HG03469 (cell line): ENCODE measurements around the gene CINP.
"Not testable (repeated sequence)": the region's sequence is repeated elsewhere in the genome, so short reads cannot be mapped to it uniquely, and the experiment has no call there.

ENCODE experiments used
- ATAC-seq: cut with Tn5 transposase; IDR thresholded peaks from one replicate; pipeline ENCODE4 v1.9.1; 2021; ENCODE audit warnings: mild to moderate bottlenecking, moderate library complexity, moderate number of reproducible peaks; ENCODE audit not compliant: unreplicated experiment

Gene CINP

GRCh38 chr14:102356280-102356679 lies 6.4 kb downstream of the CINP start:
- no peak for ATAC-seq

- ATAC-seq, result no peak
These were observed 9.5 kb downstream of the CINP start for GRCh38 chr14:102353126-102353619.

DNA sequence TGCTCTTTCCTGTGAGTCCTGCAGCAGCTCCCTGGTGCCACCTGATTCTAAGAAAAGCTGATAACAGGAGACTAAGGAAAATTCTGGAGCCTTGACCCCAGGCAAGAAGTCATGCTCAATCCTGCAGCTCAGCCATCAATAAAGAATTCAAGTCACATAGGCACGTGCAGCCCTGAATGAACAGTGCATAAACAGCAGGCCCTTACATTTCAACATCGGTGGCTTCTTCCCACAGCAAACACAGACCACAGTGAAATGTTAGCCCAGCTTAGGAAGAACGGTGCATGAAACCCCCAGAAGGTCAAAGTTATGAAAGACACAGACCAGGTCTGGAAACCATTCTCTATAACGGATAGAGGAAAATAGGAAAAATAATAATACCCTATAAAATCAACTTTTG lies 10.5 kb downstream of the CINP start:
- ATAC-seq, result no peak

DNA sequence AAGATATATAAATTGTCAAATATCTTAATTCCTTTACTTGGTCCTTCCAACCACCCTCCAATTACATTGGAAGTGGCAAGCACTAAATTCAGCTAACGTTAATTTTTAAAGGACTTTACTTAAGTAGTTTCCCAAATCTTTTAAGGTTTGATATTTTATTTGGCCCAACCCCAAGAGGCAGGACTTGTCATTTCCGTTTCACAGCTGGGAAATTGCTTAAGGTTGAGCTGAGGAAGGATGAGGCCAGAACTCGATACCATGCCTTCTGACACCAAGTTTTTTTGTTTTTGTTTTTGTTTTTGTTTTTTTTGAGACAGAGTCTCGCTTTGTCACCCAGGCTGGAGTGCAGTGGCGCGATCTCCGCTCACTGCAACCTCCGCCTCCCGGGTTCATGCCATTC lies 11.1 kb downstream of the CINP start:
- ATAC-seq, result not testable (repeated sequence)

DNA sequence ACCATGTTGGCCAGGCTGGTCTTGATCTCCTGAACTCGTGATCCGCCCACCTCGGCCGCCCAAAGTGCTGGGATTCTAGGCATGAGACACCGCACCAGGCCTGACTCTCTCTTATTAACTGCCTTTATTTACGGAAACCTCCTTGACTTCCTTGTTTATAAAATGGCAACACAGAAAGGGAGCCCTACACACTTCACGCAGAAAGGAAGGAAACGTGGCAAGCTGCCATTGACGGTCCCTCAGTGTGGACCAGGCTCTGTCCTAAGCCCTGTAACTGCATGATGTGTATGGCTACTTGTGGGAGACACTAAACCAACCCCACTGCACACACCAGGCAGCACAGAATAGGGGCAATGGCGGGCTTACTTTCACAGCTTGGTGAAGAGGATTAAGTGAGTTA lies 11.7 kb downstream of the CINP start:
- no peak for ATAC-seq

DNA sequence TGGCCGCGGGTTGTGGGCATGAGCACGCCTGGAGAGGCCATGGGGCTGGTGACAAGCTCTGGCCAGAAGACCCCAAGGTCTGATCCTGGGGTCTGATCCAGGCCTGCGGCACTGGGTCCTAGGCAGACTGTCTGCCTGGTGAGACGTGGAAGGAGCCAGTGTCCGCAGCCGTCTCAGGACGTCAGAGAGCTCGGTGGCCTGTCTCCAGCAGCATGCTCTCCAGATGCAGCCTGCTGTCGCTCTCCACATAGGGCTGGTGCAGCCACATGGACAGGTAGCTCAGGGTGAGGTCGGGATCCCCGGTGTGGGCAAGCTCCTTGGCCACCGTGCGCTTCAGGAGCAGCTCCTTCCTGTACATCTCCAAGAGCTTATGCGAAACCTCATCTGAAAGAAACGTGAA lies 14.3 kb downstream of the CINP start:
- no peak for ATAC-seq

GRCh38 chr14:102346645-102347044 lies 16.0 kb downstream of the CINP start:
- ATAC-seq, result no peak

DNA sequence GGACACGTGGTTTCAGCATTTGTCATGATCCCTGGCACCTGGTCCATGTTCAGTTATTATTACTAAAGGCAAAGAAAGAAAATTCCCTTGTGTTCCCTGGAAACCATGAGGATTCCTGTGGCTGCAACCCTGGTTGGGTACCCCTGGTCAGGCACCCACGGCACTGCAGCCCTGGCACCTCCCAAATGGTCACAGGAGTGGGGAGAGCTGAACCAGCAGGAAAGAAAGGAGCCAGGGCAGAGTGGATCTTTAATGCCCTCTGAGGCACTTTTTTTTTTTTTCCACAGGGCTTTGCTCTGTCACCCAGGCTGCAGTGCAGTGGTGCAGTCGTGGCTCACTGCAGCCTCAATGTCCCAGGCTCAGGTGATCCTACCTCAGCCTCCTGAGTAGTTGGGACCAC lies 17.5 kb downstream of the CINP start:
- no peak for ATAC-seq

DNA sequence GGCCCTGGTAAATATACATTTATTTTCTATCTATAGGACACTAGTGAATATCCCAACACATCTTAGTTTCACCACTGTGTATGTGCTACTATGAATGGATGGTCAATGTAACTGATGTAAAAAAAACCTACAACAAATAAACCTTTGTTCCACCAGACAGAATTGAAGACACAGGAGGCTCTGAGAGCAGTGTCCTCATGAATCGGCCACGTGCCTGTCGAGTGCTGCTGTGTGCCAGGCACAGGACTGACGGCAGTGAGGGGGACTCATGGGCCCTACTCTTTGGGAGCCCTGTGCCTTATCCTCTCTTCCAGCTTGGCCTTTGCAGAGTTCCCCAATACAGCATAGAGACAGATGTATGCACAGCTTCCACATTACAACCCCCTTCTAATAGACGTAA lies 18.2 kb downstream of the CINP start:
- ATAC-seq, result no peak

DNA sequence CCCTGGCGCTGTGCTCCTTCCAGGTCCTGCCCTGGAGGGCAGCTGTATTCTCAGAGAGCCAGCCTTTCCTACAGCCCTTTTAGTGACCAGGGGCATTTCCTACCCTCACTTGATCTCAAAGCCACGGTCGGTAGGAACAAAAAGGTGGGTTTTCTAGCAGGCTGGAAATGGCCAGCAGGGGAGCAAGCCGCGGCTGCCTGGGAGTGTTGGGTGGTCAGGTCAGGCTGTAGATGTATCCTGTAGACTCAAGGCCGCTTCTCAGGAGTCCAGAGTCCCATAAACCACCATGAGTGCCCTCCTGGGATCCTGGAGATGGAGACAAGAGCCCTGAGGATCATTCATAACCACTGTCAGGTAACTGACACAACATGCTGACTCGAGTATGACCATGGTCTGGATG lies 18.6 kb downstream of the CINP start:
- no peak for ATAC-seq

DNA sequence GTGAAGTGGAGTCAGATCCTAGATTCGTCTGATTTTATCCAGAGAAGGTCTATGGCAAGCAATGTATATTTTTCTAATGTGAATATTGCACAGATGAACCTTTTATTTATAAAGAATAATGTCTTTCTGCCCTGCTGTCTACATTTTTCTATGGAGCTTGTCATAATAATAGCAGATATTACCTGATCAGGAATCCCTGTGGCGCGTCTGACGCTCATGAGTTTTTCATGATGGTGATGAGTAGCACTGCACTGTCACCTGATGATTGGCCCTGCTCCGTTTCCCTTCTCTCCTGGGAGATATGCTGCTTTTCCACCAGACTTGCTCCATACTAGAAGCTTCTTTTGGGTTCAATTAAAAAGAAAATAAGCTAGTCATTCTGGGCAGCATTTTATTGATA lies 20.5 kb downstream of the CINP start:
- no peak for ATAC-seq

DNA sequence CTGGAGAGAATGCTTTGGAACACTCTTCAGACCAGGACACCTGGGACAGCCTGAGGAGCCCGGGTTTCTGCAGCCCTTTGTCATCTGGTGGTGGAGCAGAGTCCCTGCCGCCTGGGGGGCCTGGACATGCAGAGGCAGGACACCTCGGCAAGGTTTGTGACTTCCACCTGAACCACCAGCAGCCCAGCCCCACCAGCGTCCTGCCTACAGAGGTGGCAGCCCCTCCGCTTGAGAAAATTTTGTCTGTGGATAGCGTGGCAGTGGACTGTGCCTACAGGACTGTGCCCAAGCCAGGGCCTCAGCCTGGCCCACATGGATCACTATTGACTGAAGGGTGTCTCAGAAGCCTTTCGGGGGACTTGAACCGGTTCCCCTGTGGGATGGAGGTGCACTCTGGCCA lies 21.1 kb downstream of the CINP start:
- ATAC-seq, result no peak

DNA sequence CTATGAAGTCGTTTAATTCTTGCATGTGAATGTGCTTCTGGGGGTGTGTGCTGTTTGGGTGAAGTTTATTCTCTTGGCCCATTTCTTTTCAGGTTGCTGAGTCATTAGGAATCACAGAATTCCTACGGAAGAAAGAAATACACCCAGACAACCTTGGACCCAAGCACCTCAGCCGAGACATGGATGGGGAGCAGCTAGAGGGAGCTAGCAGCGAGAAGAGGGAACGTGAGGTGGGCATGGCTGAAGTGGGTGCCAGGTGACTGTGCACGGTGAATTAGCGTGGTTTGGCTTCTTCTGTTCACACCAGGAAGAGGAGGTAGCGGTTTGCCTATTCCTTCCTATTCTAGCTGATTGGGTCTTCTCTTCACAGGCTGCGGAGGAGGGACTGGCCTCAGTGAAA lies 24.0 kb downstream of the CINP start:
- no peak for ATAC-seq

- ATAC-seq, result no peak
These were observed 27.5 kb downstream of the CINP start for GRCh38 chr14:102335163-102335562.

DNA sequence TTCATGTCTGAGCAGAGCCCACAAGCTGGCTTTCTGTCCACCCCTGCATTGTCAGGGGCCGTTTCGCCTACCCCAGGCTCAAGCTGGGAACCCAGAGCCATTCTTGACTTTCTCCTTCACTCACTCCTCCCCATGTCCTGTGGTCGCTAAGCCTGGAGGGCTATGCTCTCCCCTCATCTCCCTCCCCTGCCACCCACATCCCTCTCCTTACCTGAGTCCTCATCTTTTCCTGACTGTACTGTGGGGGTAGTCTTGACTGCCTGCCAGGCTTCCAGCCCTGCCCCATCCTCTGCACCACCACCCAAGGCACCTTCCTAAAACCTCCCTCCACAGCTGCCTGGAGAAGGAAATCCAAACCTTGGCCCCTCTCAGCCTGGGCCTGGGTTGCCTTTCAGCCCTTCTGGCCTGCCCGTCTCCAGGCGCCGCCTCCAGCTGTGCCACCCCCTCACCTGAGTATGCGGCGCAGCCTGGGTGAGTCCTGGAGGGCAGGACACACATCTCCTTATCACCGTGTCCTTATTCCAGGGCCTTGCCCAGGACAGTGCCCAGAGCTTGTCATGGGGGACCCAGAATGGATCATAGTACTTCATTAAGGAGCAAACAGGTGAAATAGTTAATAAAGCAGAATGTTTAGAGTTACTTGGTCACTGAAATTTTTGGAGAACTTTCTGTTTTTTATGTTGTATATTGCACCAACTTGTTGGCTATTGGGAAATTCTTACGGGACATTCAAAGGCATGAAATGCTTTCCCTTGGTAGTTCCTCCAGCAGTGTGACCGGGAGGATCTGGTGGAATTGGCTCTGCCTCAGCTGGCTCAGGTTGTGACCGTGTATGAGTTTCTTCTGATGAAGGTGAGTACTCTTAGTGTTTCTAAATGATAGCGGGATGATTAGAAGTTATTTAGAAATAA lies 28.6 kb downstream of the CINP start:
- no peak for ATAC-seq

GRCh38 chr14:102333390-102333789 lies 29.3 kb downstream of the CINP start:
- no peak for ATAC-seq

DNA sequence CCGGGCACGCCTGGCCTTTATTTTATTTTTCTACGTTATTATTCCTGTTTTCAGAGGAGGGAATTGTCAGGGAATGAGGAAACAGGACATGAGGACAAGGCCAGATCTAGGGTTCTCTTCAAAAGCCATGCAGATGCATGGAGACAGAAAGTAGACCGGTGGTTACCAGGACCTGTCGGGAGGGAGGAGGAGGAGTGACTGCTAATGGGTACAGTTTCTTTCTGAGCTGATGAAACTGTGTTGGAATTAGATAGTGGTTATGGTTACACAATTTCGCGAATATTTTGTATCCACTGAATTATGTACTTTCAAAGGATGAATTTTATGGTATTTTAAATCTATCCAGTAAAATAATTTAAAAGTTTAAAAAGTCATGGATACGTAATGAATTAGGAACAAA lies 31.9 kb downstream of the CINP start:
- no peak for ATAC-seq

DNA sequence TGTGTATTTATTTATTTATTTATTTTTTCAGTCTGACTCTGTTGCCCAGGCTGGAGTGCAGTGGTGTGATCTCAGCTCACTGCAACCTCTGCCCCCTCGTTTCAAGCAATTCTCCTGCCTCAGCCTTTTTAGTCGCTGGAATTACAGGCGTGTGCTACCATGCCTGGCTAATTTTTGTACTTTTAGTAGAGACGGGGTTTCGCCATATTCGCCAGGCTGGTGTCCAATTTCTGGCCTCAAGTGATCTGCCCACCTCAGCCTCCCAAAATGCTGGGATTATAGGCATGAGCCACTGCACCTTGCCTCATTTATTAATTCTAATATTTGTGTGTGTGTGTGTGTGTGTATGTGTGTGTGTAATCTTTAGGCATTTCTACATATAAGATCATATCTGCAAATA lies 33.3 kb downstream of the CINP start:
- ATAC-seq, result not testable (repeated sequence)

DNA sequence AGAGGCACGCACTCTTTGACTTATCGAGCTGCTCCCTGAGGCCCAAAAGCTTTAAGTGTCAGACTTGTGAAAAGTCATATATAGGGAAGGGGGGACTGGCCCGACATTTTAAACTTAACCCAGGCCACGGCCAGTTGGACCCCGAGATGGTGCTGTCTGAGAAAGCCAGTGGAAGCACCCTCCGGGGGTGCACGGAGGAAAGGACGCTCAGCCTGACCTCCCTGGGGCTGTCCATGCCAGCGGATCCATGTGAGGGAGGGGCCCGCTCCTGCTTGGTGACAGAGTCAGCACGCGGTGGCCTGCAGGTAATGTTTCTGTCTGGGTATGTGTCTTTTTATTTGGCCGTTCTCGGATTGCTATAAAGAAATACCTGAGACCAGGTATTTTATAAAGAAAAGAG lies 36.1 kb downstream of the CINP start:
- no peak for ATAC-seq

DNA sequence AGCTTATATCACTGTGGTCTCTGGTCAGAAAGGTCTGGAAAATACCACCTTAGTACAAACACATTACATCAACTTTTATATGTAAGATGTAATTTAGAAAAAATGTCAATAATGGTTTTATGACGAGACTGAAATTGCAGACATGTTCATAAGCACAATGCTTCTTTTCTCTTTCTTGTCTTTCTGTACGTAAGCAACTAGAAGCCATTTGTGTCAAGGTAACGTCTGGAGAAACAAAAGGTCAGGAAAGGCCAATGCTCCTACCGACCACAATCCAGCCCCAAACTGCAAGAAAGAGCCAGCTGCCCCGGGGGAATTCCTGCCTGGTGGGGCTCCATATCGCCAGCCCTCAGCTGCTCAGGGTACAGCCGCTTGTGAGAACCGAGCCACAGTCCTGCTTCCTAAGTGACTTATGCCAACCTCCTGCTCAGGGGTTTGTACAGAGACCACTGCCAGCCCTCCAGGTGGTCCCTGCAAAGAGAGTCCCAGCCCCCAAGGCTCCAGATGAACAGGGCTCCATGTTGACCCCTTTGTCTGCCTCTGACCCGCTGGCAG lies 36.8 kb downstream of the CINP start:
- no peak for ATAC-seq

- ATAC-seq, result no peak
These were observed 39.6 kb downstream of the CINP start for GRCh38 chr14:102323102-102323501.
